ENCODE data around the gene TTLL6. TPM values are rescaled to one million over a fixed set of nuclear protein-coding genes. Genes with fewer than 3 reads are reported as not detected.

The TTLL6 gene
- total and polyA plus RNA-seq, 2 of the 4 experiments (the other 2 are of a cell fraction): not detected

DNA sequence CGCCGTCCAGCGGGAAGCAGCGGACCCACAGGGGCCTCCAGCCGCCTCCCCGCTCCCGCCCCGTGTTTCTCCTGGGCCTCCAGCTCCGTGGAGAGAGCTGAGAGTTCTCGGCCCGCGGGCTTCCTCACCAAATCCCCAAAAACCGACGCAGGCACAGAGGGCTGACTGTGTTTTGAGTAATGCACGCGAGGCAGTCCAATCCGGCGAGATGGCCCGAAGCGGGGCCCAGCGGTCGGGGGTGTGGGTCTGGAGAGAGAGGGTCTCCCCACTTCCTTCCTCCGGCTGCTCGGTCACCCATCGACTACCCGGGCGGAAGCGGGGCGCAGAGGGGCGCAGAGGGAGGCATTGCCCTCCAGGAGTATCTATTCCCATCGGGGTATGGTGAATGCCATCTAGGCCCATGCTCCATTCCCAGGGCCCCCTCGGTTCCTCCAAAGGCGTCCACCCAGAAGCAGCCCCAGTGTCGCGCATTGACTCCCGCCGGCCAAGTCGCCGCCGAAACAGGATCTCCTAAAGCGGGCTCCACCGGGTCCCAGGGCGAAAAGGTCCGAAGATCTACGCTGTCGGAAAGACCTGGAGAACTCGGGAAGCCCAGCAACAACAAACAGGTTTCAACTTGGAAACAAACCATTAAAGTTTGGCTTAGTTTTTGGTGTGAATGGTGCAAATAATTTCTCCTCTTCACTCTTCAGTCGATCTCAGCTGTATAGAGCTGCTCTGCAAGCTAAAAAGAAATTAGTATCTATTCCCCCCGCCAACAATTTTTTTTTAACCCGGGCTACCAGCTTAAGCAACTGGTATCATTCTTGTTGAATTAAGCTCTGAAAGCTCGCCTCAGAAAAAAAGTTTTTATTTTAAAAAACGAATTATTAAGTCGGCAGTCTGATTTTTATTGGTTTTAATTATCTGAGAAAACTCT, 69.3 kb downstream of the TTLL6 start:
- Histone ChIP-seq H2BK15ac (ENCODE audit: low read depth, low read length) (no peak overlapping the region), H3K9me3 (ENCODE audit: control insufficient read depth, insufficient read depth, low read length) (peaks cover 8% of the 10 kb centered on the region), H3K27me3 (ENCODE audit: control insufficient read depth, insufficient read depth, low read length) (peaks cover 93% of the 10 kb centered on the region), H2AK9ac (replicated peaks; ENCODE audit: low read depth, low read length, poor library complexity) (no peak overlapping the region), H3K18ac (ENCODE audit: low read depth, low read length) (no peak overlapping the region), H2AFZ (replicated peaks; ENCODE audit: low read length, poor library complexity) (no peak overlapping the region), H2AK5ac (ENCODE audit: low read depth, low read length) (no peak overlapping the region), H3K4ac (ENCODE audit: low read depth, low read length) (no peak overlapping the region), H2BK120ac (ENCODE audit: low read depth, low read length) (no peak overlapping the region), H3K9me1 (ENCODE audit: insufficient read depth, low read length) (no peaks in the 10 kb centered on the region), H3K79me1 (ENCODE audit: low read depth in 1 of 2, low read length in 2 of 2) (no peaks in the 10 kb centered on the region), H4K91ac (ENCODE audit: insufficient read depth, low read depth, low read length) (no peak overlapping the region), H3K9ac (ENCODE audit: low read depth, low read length) (no peak overlapping the region), H3K36me3 (ENCODE audit: control insufficient read depth, insufficient read depth, low read length) (no peaks in the 10 kb centered on the region), H3K4me3 (ENCODE audit: insufficient read depth, low read depth, low read length) (no peak overlapping the region), H2BK5ac (ENCODE audit: low read depth, low read length, poor library complexity, severe bottlenecking) (no peak overlapping the region), H3K4me1 (ENCODE audit: control insufficient read depth, insufficient read depth, low read length) (no peaks in the 10 kb centered on the region), H3K23ac (ENCODE audit: low read depth, low read length) (no peak overlapping the region), H3K4me2 (ENCODE audit: low read depth, low read length) (no peak overlapping the region), H4K5ac (ENCODE audit: low read depth, low read length) (no peak overlapping the region), H3K56ac (ENCODE audit: extremely low read depth, insufficient read depth, low read length) (no peak overlapping the region), H3K14ac (replicated peaks; ENCODE audit: low read depth, low read length) (no peak overlapping the region), H3K27ac (ENCODE audit: insufficient read depth, low read length) (no peak overlapping the region), H4K20me1 (ENCODE audit: insufficient read depth, low read length) (peaks cover 23% of the 10 kb centered on the region; the same call in 1 of the 2 replicates), H2BK20ac (ENCODE audit: low read depth, low read length) (no peak overlapping the region), H4K8ac (ENCODE audit: low read depth in 2 of 2, low read length in 2 of 2) (no peak overlapping the region)
- intact Hi-C loops (cut with micrococcal nuclease): no loop called here
- TF ChIP-seq, protein P1, sequence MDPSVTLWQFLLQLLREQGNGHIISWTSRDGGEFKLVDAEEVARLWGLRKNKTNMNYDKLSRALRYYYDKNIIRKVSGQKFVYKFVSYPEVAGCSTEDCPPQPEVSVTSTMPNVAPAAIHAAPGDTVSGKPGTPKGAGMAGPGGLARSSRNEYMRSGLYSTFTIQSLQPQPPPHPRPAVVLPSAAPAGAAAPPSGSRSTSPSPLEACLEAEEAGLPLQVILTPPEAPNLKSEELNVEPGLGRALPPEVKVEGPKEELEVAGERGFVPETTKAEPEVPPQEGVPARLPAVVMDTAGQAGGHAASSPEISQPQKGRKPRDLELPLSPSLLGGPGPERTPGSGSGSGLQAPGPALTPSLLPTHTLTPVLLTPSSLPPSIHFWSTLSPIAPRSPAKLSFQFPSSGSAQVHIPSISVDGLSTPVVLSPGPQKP (IDR thresholded peaks at IDR 0.05; ENCODE audit: borderline replicate concordance, low read depth, low read length): no peak
- TF ChIP-seq CTCF (conservative IDR thresholded peaks at IDR 0.05; ENCODE audit: low read depth, low read length): no peak
- dilution Hi-C loops (cut with HindIII; ENCODE audit: low sequenced_read_pairs, unreplicated experiment): no loop called here
- BruUV-seq (replicated peaks): no TSS peak
- DNase-seq (no peak), ATAC-seq (ENCODE audit: low read depth) (no peak)
- in situ Hi-C loops (cut with MboI; ENCODE audit: low sequenced_read_pairs): no loop called here
- ChIA-PET POLR2A (ENCODE audit: unreplicated experiment) (no interaction called here), CTCF (interaction anchor here (1.2 kb wide), 1 partner anchor 69 kb away, joined by 3 read pairs; no protein-coding TSS in a partner anchor)
- 0% methylated on average over 3 of the region's 53 CpGs; no CpG with 5 or more reads in 1 of the 2 experiments for WGBS, 2 experiments (ENCODE audit: extremely low coverage in 2 of 2, insufficient read length in 1 of 2)
